Measurements from ENCODE around the gene ACOT7.
A peak's percentile ranks its signal among the peaks of the same experiment; 100 is the strongest.
"Not testable (repeated sequence)": the region's sequence is repeated elsewhere in the genome, so short reads cannot be mapped to it uniquely, and the experiment has no call there.

Gene ACOT7, protein sequence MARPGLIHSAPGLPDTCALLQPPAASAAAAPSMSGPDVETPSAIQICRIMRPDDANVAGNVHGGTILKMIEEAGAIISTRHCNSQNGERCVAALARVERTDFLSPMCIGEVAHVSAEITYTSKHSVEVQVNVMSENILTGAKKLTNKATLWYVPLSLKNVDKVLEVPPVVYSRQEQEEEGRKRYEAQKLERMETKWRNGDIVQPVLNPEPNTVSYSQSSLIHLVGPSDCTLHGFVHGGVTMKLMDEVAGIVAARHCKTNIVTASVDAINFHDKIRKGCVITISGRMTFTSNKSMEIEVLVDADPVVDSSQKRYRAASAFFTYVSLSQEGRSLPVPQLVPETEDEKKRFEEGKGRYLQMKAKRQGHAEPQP

DNA sequence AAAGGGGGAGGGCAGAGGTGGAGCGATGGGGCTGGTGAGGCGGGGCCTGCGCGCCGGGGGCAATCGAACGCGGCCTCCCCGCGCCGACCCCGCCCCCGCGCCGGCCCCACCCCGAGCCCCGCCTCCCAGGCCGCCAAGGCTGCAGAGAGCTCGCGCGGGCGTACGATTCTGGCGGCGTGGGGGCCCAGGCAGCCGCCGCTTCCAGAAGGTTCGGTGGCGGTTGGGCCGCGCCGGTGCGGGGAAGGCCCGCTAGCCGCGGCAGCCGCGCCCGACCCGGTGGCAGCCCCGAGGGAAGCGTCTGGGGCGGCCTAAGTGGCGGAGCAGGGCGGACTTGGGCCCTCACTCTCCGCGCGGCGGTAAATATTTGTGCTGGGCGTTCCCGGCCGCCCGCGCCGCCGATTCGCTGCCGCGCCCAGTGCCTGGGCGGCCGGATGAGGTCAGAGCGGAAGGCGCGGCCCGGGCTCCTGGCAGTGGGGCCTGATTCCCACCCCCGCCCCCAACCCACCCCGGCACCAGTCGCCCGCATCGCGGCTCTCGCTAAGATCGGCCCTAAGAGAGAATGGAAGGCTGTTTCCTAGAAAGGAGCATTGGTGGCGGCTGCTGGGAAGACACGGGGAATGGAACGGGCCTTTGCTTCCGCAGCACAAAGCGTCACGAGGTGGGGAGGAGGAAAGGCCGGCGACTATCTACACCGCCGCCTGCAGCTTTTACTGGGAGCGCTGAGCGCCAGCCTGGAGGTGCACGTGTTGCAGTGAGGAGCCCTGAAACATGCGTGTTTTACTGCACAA, at the start of gene ACOT7:
ACOT7 (minus strand) TSS at position 368 of the 788 bp plus-strand sequence. CDS start 368 bp downstream, outside the sequence.
- peak; percentile 76 for DNase-seq (ENCODE audit: low read depth)

DNA sequence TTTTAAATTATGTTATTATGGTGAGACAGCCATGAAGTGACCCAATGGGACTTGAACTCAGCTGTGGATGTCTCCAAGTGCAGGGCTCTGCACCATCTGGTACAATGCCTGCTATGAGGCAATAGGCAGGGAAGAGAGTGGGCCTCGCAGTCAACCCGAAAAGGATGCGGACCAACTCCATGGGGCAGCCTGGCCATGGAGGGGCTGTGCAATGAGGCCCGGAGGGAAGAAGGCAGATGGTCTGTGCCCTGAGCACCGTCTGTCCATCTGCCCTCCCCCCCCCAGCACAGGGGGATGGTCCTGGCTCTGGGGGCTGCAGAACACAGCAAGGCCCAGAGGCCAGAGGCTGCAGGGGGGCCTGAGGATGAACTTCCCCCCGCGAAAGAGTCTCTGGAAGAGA, 48.0 kb upstream of the ACOT7 start:
- no peak for DNase-seq (ENCODE audit: low read depth)

DNA sequence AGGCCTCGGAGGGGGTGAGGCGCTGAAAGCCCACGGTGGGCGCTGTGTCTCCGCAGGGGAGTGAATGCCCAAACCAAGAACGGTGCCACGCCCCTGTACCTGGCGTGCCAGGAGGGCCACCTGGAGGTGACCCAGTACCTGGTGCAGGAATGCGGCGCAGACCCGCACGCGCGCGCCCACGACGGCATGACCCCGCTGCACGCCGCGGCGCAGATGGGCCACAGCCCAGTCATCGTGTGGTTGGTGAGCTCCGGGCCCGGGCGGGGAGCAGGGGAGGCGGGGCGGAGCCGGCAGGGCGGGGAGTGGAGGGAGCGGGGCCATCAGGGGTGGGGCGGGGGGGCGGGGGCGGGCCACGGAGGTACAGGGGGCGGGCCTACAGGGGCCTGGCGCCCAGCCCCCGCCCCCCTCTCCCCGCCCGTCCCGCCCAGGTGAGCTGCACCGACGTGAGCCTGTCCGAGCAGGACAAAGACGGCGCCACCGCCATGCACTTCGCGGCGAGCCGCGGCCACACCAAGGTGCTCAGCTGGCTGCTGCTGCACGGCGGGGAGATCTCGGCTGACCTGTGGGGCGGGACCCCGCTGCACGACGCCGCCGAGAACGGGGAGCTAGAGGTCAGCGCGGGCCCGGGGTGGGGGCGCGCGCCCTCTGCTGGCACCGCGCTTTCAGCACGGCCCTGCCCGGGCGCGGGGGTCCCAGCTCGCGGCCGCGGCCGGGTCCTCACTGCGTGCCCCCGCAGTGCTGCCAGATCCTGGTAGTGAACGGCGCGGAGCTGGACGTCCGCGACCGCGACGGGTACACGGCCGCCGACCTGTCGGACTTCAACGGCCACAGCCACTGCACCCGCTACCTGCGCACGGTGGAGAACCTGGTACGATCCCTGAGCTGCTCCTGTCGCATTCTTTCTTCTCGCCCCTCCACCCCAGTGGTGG, 46.9 kb upstream of the ACOT7 start:
- DNase-seq (ENCODE audit: low read depth), result no peak

DNA sequence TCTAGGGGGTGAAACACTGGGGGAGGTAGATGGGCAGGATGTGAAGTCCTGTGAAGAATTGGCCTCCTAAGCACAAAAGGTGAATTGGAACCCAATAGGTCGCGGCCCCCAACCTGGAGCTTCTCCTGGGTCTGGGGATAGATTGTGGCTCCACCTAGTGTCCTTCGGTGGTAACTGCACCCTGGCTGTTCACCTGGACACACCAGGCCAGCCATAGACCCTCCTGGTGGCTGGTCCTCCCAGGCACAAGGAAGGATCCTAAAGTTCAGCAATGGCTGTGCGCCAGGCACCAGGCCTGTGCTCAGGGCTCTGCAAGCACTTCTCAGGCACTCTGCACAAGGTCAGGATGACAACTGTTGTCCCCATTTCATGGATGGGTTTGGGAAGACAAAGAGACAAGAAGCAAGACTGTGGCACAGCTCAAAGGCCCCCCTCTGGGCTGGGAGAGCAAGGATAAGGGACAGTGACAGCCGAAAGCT, 44.5 kb upstream of the ACOT7 start:
- DNase-seq (ENCODE audit: low read depth), result peak; percentile 49

DNA sequence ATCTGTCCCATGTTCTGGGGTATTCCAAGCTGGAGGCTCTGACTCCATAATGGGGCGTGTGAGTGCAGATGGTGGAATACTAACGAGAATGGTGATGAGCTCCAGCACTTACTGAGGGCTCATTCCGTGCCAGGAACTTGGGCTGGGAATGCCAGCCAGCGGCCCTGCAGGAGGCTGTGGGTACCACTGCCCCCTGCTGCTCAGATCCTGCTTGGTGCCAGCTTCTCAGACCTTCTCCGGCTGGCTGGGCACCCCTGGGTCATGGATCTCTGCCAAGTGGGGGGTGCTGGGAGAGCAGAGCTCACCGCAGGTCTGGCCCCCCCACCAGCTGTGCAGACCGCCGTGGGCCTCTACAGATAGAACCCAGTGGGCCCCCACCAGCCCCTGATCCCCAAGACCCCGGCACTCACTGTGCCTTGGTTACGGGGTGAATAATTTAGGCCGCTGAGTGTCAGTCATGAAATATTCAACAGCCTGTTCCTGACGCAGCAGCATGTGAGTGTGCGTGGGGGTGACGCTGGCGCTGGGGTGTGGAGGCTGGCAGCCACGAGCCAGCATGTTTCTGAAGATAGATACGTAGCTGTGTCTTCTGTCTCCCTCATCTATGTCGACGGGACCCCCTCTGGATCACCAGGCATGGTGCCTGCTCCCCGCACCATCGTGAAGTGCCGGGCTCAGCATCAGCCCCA, 43.6 kb upstream of the ACOT7 start:
- DNase-seq (ENCODE audit: low read depth), result not testable (repeated sequence)

DNA sequence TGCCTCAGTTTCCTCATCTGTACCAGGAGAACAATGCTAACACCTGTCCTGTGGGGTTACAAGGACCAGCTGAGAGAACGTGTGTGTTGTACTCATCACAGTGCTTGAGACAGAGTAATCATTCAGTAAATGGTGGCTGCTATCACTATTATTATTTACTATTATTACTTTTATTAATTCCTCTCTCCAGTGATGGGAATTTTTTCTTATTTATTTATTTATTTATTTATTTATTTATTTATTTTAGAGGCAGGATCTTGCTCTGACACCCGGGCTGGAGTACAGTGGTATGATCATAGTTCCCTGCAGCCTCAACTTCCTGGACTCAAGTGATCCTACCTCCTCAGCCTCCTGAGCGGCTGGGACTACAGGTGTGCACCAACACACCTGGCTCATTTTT, 42.7 kb upstream of the ACOT7 start:
- DNase-seq (ENCODE audit: low read depth), result not testable (repeated sequence)

DNA sequence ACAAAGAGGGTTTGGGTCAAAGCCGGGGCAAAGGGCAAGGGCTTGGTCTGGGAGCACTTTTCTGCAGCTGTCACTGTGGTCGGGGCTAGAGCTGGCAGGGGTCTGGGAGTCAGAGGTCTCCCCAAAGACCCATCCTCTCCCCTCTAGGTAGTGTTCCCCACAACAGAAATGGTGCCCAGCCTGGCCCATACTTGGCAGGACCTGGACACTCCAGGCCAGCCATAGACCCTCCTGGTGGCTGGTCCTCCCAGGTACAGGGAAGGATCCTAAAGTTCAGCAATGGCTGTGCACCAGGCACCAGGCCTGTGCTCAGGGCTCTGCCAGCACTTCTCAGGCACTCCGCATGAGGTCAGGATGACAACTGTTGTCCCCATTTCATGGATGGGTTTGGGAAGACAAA, 42.0 kb upstream of the ACOT7 start:
- DNase-seq (ENCODE audit: low read depth), result no peak

DNA sequence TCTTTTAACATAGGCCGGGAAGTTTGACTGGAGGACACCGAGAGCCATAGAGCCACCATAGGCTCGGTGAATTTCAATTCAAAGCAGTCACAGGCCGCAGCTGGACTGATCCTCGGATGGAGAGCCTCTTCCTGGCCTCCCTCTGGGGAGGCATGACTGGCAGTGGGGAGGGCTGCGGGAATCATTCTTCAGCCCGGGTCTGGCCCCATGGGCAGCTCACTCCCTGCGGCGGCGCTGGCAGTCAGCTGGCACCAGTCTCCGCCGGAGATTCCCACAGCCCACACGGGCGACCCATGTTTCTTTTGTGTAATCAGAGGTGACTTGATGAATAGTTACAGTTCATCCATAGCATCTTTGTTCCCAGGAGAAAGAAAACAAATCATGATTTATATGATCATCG, 41.6 kb upstream of the ACOT7 start:
- DNase-seq (ENCODE audit: low read depth), result no peak

DNA sequence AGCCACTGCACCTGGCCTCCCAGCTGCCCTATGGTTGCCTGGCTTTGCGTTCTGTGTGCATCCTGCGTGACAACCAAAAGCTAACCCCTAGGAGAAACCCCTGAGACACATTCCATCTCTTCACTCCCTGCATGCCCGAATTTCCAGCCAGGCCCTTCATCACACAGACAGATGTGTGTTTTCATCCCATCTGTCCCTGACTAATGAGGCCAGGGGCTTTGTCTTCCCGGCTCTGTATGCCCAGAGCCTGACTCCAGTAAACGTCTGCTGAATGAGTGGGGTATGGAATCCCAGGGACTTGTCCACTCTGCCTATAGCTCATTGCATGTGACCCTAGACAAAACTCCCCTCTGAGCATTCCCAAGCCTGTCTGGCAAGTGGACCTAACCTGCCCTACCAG, 40.6 kb upstream of the ACOT7 start:
- DNase-seq (ENCODE audit: low read depth), result no peak

DNA sequence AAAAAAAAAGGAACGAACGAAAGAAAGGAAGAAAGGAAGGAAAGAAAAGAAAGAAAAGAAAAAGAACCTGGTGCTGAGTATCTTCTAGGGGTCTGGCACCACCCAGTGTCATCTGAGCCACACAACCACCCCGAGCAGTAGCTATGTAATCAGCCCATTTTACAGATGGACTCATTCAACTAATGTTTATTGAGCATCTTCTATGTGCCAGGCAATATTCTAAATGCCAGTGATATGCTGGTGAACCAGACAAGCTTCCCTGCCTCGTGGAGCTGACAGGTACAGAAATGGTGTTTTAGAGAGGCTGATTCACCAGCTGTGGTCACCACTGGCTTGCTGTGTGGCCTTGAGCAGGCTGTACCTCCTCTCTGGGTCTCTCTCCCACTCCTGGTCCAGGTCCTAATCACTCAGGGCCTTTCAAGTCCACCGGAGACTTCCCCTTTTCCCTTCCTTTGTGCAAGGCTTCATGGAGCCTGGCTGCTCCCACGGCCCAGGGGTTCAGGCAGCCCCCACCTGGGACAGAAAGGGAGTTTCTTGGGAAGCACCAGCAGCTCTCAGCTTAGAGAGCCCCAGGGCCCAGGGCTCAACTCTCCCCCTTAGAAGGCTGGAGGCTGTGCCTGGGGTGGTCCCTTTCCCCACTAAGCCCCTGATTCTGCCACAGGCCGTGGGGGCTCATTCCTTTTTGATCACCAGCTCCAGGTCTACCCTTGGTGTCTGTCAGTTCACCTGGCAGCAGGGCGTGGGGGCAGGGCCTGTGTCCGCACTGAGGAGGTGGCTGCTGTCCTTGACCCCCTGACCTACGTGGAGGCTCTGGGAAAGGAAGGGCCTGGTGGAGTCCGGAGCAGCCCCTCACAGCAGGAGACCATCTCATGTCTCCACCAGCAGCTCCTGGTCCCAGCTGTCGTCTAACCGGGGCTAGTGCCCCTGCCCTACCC, 38.3 kb upstream of the ACOT7 start:
- DNase-seq (ENCODE audit: low read depth), result not testable (repeated sequence)

DNA sequence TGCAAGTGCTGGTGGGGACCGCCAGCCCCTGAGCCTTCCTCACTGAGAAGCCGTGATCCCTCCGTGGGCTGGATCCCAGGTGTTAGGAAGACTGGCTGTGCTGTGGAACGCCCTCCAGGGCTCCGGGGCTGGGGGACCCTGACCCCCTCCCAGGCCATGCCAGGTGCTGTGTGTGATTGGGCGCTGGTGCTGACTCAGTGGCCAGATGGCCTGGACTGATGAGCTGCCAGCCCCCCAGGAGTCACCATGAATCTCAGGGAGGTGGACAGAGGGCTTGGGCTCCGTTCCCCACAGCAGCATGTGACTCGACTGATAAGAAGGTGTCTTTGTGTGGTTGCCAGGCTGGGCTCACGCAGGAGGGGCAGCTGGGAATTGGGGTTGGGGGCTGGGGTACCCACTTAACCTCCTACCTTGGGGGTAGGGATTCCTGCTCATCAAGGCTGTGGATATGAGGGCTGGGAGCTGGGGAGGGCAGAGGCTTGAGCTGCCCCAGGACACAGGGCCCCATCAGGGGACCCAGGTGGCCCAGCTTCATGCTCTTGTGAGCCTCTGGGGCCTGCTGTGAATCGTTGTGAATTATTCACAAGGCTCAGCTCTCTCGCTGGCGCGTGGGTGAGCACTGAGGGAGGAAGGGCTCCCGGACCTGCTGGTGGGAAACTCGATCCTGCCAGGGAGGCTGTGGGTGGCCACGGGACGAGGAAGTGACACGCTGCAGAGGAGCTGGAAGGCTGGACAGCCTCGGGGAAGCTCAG, 36.3 kb upstream of the ACOT7 start:
- DNase-seq (ENCODE audit: low read depth), result not testable (repeated sequence)

DNA sequence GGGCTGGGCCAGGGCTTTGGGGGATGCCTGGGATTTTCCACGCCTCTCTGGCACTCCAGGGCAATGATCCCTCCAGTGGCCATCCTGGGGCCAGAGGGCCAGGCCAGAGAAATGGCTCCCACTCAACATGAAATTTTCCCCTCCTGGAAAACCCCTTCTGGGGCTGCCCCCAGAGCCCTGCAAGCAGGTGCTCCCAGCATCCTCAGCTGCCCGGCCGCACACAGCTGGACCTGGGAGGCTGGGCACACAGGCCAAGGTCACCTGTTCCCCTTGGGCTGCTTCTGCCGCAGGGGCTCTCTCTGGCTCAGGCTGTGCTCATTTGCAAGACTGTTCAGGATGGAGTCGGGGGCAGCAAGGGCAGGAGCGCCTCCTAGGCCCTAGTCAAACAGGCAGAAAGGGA, 34.9 kb upstream of the ACOT7 start:
- DNase-seq (ENCODE audit: low read depth), result not testable (repeated sequence)

DNA sequence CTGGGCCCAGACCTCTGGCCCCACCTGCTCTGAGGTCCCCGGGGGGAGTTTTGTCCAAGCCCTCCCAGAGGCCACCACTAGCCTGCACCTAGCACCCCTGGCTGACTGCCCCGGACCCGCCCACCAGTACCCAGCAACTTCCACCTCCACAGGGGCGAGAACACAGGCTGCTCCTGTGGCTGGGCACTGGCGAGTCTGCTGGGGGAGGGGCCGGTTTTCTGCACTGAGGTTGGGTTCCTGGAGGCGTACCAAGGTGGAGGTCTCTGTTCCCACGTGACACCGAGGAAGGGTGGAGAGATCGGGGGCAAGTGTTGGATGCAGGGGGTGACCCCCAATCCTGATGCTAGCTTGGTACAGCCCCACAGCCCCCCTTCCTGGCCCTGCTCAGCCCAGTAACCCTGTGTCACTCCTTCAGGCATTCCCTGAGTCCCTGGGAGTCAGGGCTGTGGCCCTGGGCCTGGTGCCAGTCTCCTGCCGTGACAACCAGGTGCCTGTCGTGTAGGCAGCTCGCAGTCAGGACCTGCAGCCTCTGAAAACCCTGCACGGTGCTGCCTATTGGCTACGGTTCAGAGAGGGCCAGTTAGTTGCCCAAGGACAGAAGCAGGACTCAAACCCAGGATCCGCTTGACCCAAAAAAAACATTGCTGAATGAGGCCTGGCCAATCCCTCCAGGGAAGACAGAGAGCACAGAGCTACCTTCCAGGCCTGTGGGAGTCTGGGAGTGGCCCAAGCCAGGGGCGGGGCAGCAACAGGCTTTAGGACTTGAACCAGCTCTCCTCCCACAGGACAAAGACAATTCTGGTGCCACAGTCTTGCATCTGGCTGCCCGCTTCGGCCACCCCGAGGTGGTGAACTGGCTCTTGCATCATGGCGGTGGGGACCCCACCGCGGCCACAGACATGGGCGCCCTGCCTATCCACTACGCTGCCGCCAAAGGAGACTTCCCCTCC, 34.1 kb upstream of the ACOT7 start:
- no peak for DNase-seq (ENCODE audit: low read depth)

DNA sequence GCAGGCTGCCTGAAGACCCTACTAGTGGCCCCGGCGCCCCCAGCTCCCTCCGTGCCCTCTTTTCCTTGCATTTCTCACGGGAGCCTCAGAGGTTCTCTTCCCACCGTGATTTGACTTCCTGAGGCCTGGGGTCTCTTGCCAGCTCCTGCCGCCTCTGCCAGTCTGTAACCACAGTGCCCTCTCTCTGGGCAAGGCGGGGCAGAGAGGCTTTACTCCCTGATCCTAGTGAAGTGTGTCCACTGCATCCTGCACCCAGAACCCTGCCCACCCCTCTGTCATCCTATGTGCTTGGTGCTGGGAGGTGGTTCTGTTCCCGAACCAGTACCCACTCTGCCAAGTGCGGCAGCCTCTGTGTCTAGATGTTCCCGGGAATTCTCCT, 33.4 kb upstream of the ACOT7 start:
- DNase-seq (ENCODE audit: low read depth), result no peak

DNA sequence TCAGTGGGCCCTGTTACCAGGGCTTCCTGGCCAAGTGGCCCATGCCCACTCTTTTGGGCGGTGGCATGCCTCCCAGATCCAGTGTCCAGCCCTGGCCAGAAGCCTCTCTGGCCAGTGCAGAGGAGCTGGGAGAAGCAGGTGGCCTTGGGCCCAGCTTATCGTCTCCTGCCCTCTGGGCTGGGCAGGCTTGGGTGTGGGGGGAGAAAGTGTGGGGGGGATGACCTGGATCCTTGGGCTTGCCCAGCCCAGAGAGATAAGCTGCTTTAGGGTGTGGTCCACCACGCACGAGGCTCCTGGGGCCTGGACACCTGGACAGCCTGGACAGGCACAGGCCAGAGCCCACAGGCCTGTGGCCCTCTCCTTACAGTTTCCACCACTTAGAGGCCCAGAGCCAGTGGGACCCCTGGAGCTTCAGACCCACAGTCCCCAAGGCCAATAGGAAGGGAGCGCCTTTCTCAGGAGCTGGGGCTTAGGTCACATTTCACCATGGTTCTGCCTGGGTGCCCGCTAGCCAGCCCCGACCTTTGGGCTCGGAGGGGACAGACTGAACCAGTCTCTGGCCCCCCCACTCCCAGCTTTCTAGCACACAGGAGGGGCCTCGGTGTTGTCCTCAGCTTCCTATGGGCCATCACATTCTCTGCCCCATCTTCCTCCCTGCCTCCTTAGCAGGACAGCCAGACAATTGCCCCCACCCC, 32.9 kb upstream of the ACOT7 start:
- DNase-seq (ENCODE audit: low read depth), result no peak

DNA sequence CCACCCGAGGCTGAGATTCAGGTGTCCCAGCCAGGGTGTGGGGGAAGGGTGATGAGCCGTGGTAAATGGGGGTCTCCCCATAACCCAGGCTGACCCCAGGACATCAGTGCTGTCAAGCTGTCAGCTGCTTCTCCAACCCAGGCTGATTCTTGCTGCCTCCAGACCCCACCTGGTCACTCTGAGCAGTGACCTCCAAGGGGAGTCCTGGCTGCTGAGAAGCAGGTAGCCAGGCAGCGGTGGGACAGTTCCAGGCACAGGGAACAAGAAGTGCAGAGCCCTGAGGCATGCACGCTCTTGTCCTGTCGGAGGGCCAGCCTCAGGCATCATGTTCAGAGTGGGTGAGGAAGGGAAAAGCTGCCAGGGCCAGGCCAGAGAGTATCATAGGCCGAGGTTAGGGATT, 32.1 kb upstream of the ACOT7 start:
- no peak for DNase-seq (ENCODE audit: low read depth)

DNA sequence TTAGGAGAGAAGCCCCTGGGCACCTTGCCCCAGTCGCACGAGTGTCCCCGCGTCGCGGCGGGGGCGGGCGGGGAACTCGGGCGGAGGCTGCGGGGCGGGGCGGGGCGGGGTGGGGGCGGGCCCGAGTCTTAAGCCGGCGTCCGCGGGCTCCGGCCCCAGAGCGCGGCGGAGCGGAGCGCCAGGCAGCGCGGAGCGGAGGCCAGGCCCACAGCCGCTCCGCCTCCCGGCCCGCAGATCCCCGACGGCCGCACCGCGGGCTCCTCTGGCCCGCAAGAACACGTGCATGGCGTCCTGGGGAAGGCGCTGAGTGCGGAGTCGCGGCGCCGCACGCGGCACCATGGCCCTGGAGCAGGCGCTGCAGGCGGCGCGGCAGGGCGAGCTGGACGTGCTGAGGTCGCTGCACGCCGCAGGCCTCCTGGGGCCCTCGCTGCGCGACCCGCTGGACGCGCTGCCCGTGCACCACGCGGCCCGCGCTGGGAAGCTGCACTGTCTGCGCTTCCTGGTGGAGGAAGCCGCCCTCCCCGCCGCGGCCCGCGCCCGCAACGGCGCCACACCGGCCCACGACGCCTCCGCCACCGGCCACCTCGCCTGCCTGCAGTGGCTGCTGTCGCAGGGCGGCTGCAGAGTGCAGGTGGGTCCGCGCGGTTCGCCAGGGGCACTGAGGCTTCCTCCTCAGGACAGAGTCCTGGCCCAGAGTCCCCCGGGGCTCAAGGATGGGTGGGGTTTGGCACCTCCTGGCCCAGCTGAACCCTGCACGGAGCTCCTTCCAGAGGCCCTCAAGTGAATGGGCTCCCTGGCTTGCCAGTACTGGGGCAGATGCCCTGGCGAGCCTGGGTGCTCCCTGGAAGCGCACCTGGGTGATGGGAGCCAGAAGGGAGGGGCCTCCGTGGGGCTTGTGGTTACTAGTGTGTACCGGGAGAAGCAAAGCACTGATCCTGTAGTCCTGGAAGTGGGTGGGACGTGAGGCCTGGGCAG, 31.3 kb upstream of the ACOT7 start, which contains the start of gene ESPN:
ESPN (plus strand) TSS at position 158 of the 975 bp plus-strand sequence; CDS start at position 338, 180 bp downstream.
- DNase-seq (ENCODE audit: low read depth), result no peak
